ENCODE results near the gene CASD1.

CASD1 gene

GRCh38 chr7:94600267-94600666 lies 90.7 kb downstream of the CASD1 start:
- Histone ChIP-seq H3K9ac (ENCODE audit: insufficient read length) (no peak overlapping the region), H3K36me3 (ENCODE audit: insufficient read depth, low read length) (no peaks in the 10 kb centered on the region), H3K4me3 (no peak overlapping the region), H3K27ac (no peak overlapping the region), H3K9me3 (ENCODE audit: low read depth, low read length) (no peaks in the 10 kb centered on the region)
- TF ChIP-seq FOXP2 (optimal IDR thresholded peaks at IDR 0.05; ENCODE audit: control extremely low read depth, extremely low read length, insufficient read depth) (no peak), EZH2 (IDR thresholded peaks at IDR 0.05) (no peak), POLR2AphosphoS5 (IDR thresholded peaks at IDR 0.05; ENCODE audit: borderline replicate concordance, low read depth, low read length) (no peak)
- DNase-seq (ENCODE audit: low read depth, low spot score): no peak

DNA sequence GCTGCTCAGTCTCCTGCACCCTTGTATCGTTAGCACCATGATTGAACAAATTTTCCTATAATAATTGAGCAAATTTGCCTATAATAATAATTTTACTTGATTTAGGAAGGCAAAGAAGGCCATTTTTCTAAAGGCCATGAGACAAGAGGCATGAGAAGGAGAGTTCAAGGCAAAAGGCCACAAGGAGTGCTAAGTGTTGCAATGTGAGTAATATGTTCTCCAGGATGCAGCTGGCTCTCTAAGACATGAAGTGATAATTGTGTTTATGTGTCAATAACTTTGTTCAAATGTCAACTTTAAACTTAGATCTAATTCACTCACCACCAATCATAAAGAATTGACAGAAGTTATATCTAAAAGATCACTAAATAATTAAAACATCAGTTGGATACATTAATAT lies 92.6 kb downstream of the CASD1 start:
- DNase-seq (ENCODE audit: low read depth, low spot score): no peak

DNA sequence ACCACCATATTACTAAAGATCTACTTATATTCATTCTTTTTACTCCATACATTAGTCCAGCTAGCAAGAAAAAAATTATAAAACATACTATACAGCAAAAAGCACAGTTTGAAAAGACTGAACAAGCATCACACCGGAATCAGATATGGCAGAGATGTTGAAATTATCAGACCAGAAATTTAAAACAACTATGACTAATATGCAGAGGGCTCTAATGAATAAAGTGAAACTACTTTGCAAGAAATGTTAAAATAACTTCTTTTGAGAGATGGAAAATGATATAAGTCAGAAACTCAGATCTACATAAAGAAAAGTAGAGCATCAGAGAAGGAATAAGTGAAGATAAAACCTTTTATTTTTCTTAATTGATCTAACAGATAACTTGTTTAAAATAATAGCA lies 95.4 kb downstream of the CASD1 start:
- TF ChIP-seq EZH2 (IDR thresholded peaks at IDR 0.05) (no peak), POLR2AphosphoS5 (IDR thresholded peaks at IDR 0.05; ENCODE audit: borderline replicate concordance, low read depth, low read length) (no peak), FOXP2 (optimal IDR thresholded peaks at IDR 0.05; ENCODE audit: control extremely low read depth, extremely low read length, insufficient read depth) (no peak)
- H3K9me3 ChIP-seq (ENCODE audit: low read depth, low read length): no peaks in the 10 kb centered on the region; the same call in 1 of the 2 replicates
- H3K9ac ChIP-seq (ENCODE audit: insufficient read length): no peak overlapping the region
- H3K27ac ChIP-seq: no peak overlapping the region
- H3K4me3 ChIP-seq: no peak overlapping the region
- H3K36me3 ChIP-seq (ENCODE audit: insufficient read depth, low read length): no peaks in the 10 kb centered on the region
- no peak for DNase-seq (ENCODE audit: low read depth, low spot score)

More for the DNA sequence above, 92.6 kb downstream of the CASD1 start:
- no peak for TF ChIP-seq EZH2 (IDR thresholded peaks at IDR 0.05)
- TF ChIP-seq POLR2AphosphoS5 (IDR thresholded peaks at IDR 0.05; ENCODE audit: borderline replicate concordance, low read depth, low read length): no peak
- no peak for TF ChIP-seq FOXP2 (optimal IDR thresholded peaks at IDR 0.05; ENCODE audit: control extremely low read depth, extremely low read length, insufficient read depth)
- Histone ChIP-seq H3K4me3 (no peak overlapping the region), H3K9me3 (ENCODE audit: low read depth, low read length) (no peaks in the 10 kb centered on the region; the same call in 1 of the 2 replicates), H3K36me3 (ENCODE audit: insufficient read depth, low read length) (no peaks in the 10 kb centered on the region), H3K9ac (ENCODE audit: insufficient read length) (no peak overlapping the region), H3K27ac (no peak overlapping the region)
